AG04450 (cell line): Measurements from ENCODE around the gene MAML1. TPM values are rescaled to one million over a fixed set of nuclear protein-coding genes. Genes with fewer than 3 reads are reported as not detected.

Experiments
- CTCF ChIA-PET: fragments of 300-600, 350-600 bp; formaldehyde crosslinking; extraction: SDS; loops from one replicate; lab custom pipeline; 2022; ENCODE audit warnings: antibody characterized with exemption, inconsistent platforms; lab: Charles Lee
- POLR2A ChIA-PET: fragments of 350-600 bp; formaldehyde crosslinking; extraction: SDS; loops from one replicate; lab custom pipeline; 2021; ENCODE audit warnings: antibody characterized with exemption, inconsistent platforms; lab: Yijun Ruan, JAX
- DNase-seq: peaks from one replicate; pipeline ENCODE4 v3.0.0-alpha.2; 2011; ENCODE audit warnings: low read depth, low spot score
- H3K27ac ChIP-seq: one replicate; pipeline ENCODE4 v1.5.1; 2012; ENCODE audit warnings: low read depth, low read length, control low read depth
- H3K27me3 ChIP-seq: one replicate; pipeline ENCODE4 v1.6.0; 2012; ENCODE audit warnings: low read length; ENCODE audit not compliant: control insufficient read depth, insufficient read depth
- H3K4me3 ChIP-seq: 2 replicates; pipeline ENCODE4 v1.5.1; 2011; ENCODE audit warnings: mild to moderate bottlenecking, low read depth, low read length, control low read depth
- H3K9me3 ChIP-seq: 2 replicates; pipeline ENCODE4 v1.5.1; 2012; ENCODE audit warnings: low read length; ENCODE audit not compliant: control insufficient read depth, insufficient read depth
- polyA plus RNA-seq: library from polyadenylated mRNA; depleted of rRNA; stranded (reverse); fragments of >200 nt; gene quantifications from 2 replicates; pipeline ENCODE4 v1.2.3, GENCODE V29; 2011
- TF ChIP-seq, protein P1 (sequence below): IDR thresholded peaks from 2 replicates; pipeline ENCODE4 v1.5.1; 2011; ENCODE audit warnings: low read depth, low read length, control low read depth, inconsistent platforms

The MAML1 gene
- polyA plus RNA-seq, 1 experiment = 4.9 TPM

DNA sequence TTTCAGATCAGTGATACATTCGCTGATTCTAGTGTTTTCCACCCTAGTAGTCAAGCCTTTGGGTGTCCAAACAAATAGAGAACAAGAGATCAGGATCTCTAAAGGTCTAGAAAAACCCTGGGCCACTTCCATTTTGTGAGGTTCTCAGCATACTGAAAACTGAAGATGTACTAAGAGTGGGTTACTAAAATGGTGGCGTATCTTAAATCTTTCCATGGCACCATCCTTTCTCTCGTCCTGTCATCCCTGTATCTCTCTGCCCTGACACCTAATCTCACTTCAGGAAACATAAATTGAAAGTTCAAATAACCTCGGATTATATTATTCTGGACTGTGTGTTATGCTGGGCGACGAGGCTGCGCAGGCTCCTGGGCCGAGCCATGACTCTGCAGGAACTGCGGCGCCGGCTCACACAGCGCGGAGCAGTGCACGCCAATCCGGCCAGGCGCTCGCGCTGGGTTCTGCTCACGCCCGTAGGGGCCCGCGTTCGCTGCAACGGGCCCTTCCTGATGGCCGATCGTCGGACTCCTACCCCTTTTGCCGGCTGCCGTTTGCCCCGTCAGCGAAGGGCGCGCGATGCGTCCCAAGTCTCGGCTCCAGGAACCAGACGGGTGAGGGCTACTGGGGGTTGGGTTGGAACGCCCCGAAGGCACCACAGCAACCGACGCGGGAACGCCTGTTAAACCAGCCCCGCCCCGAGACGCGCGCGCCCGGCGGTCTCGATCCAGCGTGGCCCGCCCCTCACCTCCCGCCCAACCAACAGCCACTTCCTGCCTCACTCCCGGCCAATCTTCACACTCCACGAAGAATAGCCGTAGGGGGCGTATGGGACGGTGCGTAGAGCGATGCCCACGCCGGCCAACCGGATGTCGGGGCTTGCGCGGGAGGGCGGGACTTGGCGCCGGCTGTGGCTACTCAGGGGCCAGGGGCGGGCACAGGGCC, 34.4 kb upstream of the MAML1 start:
- peak overlapping the region; percentile 78 for H3K4me3 ChIP-seq
- TF ChIP-seq, protein P1, sequence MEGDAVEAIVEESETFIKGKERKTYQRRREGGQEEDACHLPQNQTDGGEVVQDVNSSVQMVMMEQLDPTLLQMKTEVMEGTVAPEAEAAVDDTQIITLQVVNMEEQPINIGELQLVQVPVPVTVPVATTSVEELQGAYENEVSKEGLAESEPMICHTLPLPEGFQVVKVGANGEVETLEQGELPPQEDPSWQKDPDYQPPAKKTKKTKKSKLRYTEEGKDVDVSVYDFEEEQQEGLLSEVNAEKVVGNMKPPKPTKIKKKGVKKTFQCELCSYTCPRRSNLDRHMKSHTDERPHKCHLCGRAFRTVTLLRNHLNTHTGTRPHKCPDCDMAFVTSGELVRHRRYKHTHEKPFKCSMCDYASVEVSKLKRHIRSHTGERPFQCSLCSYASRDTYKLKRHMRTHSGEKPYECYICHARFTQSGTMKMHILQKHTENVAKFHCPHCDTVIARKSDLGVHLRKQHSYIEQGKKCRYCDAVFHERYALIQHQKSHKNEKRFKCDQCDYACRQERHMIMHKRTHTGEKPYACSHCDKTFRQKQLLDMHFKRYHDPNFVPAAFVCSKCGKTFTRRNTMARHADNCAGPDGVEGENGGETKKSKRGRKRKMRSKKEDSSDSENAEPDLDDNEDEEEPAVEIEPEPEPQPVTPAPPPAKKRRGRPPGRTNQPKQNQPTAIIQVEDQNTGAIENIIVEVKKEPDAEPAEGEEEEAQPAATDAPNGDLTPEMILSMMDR = no peak
- peak; percentile 98 for DNase-seq
- H3K27me3 ChIP-seq = no peaks in the 10 kb centered on the region
- H3K27ac ChIP-seq = peak overlapping the region; percentile 97
- POLR2A ChIA-PET = interaction anchor here (0.6 to 1.9 kb wide), 3 partner anchors 34 to 145 kb away, joined by 3 to 7 read pairs (median 3); partner anchors contain the start of gene HNRNPH1
- no peaks in the 10 kb centered on the region; the same call in 1 of the 2 replicates for H3K9me3 ChIP-seq
- CTCF ChIA-PET = interaction anchor here (1.2 kb wide), 1 partner anchor 75 kb away, joined by 4 read pairs; the partner anchor contains the start of gene HNRNPH1

DNA sequence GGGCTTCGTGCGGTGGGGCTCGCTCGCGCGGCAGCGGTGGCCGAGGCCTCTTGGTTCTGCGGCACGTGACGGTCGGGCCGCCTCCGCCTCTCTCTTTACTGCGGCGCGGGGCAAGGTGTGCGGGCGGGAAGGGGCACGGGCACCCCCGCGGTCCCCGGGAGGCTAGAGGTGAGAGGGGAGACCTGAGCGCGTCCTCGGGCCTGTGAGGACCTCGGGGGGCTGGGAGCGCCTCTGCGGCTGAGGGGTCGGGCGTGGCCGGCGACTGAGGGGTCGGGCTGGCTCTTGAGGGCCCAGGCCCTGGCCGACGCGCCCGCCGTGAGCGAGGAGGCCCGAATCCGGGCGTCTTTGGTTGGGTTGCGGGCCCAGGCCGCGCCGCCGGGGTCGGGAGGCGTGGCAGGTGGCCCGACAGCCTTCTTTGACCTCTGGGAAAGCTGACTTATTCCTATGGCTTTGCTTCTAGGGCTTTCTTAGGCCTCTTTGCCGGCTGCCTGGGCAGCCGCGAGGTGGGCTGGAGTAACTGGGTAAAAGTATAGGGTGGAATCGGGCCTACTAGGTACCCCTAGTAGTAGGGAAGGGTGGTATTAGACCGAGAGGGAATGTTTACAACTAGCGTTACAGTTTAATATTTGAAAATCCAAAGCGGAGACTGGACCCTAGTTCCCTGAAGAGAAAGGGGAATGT, 33.5 kb upstream of the MAML1 start, which contains the start of gene CANX:
Gene CANX (plus strand): TSS at position 33 of the 681 bp plus-strand sequence. CDS start 6,715 bp downstream, outside the sequence.
- peak within 1 kb of the TSS; percentile 97 for H3K27ac ChIP-seq
- no peak for DNase-seq
- H3K27me3 ChIP-seq = no peaks in the 10 kb centered on the region
- H3K4me3 ChIP-seq = peak within 1 kb of the TSS; percentile 78
- CTCF ChIA-PET = no interaction called here
- TF ChIP-seq, protein P1 = no peak
- POLR2A ChIA-PET = interaction anchor here (1.9 kb wide), 1 partner anchor 33 kb away, joined by 7 read pairs; no protein-coding TSS in a partner anchor
- H3K9me3 ChIP-seq = no peaks in the 10 kb centered on the region; the same call in 1 of the 2 replicates

DNA sequence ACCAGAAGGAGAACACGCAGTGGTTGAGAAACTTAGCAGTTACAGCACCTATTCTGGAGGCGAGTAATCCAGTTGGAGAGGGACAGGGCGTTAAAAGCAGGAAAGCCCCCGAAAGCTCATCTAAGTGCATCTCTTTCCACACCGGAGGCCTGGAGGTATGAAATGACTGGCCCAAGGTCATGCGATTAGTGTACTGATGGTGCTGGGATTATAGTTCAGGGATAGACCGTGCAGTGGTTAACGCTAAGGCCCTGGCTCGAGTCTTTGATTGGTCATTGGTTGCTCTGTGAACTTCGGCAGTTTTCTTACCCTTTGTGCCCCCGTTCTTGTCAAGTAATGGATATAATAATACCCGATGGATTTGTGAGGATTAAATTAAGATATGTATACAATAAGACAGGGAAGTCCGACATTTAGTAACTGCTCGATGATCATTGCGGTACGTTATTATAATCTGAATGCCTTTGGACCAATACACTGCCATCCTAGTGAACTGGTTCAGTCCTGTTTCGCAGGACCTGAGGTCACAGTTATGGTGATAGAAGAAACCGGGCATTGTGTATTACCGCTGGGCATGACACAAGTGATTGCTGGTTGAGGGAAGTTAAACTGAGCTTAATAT, 32.9 kb upstream of the MAML1 start:
- DNase-seq = no peak
- Histone ChIP-seq H3K9me3 (no peaks in the 10 kb centered on the region; the same call in 1 of the 2 replicates), H3K27me3 (no peaks in the 10 kb centered on the region), H3K4me3 (peak overlapping the region; percentile 71), H3K27ac (peak overlapping the region; percentile 86)
- ChIA-PET CTCF (no interaction called here), POLR2A (interaction anchor here (1.9 kb wide), 1 partner anchor 32 kb away, joined by 7 read pairs; no protein-coding TSS in a partner anchor)
- TF ChIP-seq, protein P1 = no peak

DNA sequence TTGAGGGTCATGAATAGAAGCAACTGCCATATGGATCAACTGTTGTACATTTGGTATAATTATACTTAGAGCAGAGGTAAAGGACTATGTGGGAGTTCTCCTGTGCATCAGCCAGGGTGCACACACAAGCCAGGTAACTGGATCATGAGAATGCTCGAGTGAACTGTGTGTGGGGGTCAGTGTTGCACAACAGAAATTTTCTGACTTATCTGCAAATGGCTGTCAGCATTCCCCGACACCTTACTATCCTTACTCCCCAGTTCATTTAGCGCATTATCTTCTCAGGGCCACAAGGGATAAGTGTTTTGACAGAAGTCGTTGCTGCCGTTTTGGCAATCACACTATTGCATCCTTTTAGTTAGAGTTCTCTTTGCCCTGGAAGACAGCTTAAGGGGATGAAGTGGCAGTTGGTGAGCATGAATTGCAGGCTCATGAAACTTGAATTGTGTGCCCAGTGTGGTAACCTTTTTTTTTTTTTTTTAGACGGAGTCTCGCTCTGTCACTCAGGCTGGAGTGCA, 32.2 kb upstream of the MAML1 start:
- Histone ChIP-seq H3K27ac (no peak overlapping the region), H3K27me3 (no peaks in the 10 kb centered on the region), H3K4me3 (peak overlapping the region; percentile 71), H3K9me3 (no peaks in the 10 kb centered on the region; the same call in 1 of the 2 replicates)
- ChIA-PET CTCF (interaction anchor here (1.0 kb wide), 1 partner anchor 63 kb away, joined by 5 read pairs; no protein-coding TSS in a partner anchor), POLR2A (interaction anchor here (0.7 to 1.9 kb wide), 2 partner anchors 31 to 140 kb away, joined by 3 to 7 read pairs; no protein-coding TSS in a partner anchor)
- DNase-seq = no peak
- TF ChIP-seq, protein P1 = no peak
